Endodermal cell (in vitro differentiated cells): ENCODE results near the gene HSPE1. TPM values are rescaled to one million over a fixed set of nuclear protein-coding genes. Genes with fewer than 3 reads are reported as not detected.
A peak's percentile ranks its signal among the peaks of the same experiment; 100 is the strongest.

Experiments
- DNase-seq: peaks from one replicate; pipeline ENCODE4 v3.0.0-alpha.2; 2017
- H3K27ac ChIP-seq: 2 replicates; pipeline ENCODE4 v1.5.1; 2013; ENCODE audit warnings: mild to moderate bottlenecking, low read depth, low read length, moderate library complexity
- H3K27me3 ChIP-seq: 2 replicates; pipeline ENCODE4 v1.6.1; 2013; ENCODE audit warnings: mild to moderate bottlenecking, low read length, moderate library complexity; ENCODE audit not compliant: insufficient read depth, control insufficient read depth, poor library complexity, severe bottlenecking
- H3K36me3 ChIP-seq: 2 replicates; pipeline ENCODE4 v1.7.0; 2013; ENCODE audit warnings: mild to moderate bottlenecking, low read length, moderate library complexity; ENCODE audit not compliant: control insufficient read depth, insufficient read depth
- H3K4me1 ChIP-seq: one replicate; pipeline ENCODE4 v1.7.0; 2013; ENCODE audit warnings: low read length; ENCODE audit not compliant: control insufficient read depth, insufficient read depth
- H3K4me3 ChIP-seq: 2 replicates; pipeline ENCODE4 v1.5.1; 2013; ENCODE audit warnings: mild to moderate bottlenecking, low read length, moderate library complexity
- H3K9ac ChIP-seq: 2 replicates; pipeline ENCODE4 v1.6.1; 2013; ENCODE audit warnings: mild to moderate bottlenecking, low read length, moderate library complexity; ENCODE audit not compliant: poor library complexity, severe bottlenecking; ENCODE audit errors: extremely low read depth
- H3K9me3 ChIP-seq: 2 replicates; pipeline ENCODE4 v1.6.1; 2013; ENCODE audit warnings: mild to moderate bottlenecking, low read length, moderate library complexity; ENCODE audit not compliant: control insufficient read depth
- H3K27ac Mint-ChIP-seq: 2 replicates; pipeline ENCODE4 v1.8.0; 2020; ENCODE audit warnings: mixed read lengths
- H3K27me3 Mint-ChIP-seq: 2 replicates; pipeline ENCODE4 v1.8.0; 2021; ENCODE audit warnings: mild to moderate bottlenecking, mixed read lengths; ENCODE audit not compliant: insufficient read depth
- H3K36me3 Mint-ChIP-seq: 2 replicates; pipeline ENCODE4 v1.8.0; 2020; ENCODE audit warnings: low read depth, mixed read lengths
- H3K4me1 Mint-ChIP-seq: 2 replicates; pipeline ENCODE4 v1.8.0; 2020; ENCODE audit warnings: mixed read lengths
- H3K4me3 Mint-ChIP-seq: 2 replicates; pipeline ENCODE4 v1.8.0; 2020; ENCODE audit warnings: mild to moderate bottlenecking, moderate library complexity, mixed read lengths
- H3K9me3 Mint-ChIP-seq: 2 replicates; pipeline ENCODE4 v1.8.0; 2020; ENCODE audit warnings: mild to moderate bottlenecking, mixed read lengths
- WGBS, 2 experiments: methylation state at CpG; one replicate each; pipeline versions ENCODE4 v1.1.5 to v1.1.7; 2013; ENCODE audit warnings: missing lambda C conversion rate in 2 of 2, mixed read lengths in 1 of 2; ENCODE audit not compliant: insufficient coverage in 1 of 2, insufficient read length in 1 of 2; 5-methylcytosine and 5-hydroxymethylcytosine counted together
- total RNA-seq, 2 donors: library from RNA; stranded (reverse); fragmentation: NEBNext Ultra II Directional in 1 of 2; extraction: Animal tissue kit (Norgen Biotek cat#: 25700) in 1 of 2; gene quantifications; 2 replicates in 1 of 2; 3 replicates in 1 of 2; pipeline ENCODE4 v1.2.1, GENCODE V29; 2021
- TF ChIP-seq, protein P1 (sequence below): fragments of 200-600 bp; sonication (generic); conservative IDR thresholded peaks from 2 replicates; pipeline ENCODE4 v1.5.0; 2021; ENCODE audit warnings: antibody characterized with exemption, mild to moderate bottlenecking

The HSPE1 gene
- total RNA-seq, 2 donors from 2014 or later: 198 to 218 TPM

DNA sequence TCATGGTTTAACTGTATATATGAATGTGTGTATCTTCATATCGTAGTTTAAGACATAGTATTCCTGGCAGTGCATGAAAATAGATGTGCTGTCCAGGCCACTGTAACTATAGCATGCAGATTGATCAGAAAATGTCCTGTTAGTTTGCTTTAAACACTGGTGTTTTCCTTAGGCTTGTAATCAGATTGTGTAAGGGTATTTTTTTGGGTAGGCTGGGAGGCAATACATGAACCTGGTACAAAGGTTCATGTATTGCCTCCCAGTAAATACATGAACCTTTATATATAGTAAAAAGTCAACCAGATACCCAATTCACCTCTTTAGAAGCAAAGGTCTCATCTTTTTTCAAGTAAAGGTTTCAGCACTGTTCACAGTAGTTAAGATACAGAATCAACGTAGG lies 45.3 kb upstream of the HSPE1 start:
- Mint-ChIP-seq H3K27me3 (no peaks in the 10 kb centered on the region), H3K4me3 (peak overlapping the region; percentile 96), H3K4me1 (peaks cover 5% of the 10 kb centered on the region), H3K36me3 (peaks cover 7% of the 10 kb centered on the region), H3K9me3 (no peaks in the 10 kb centered on the region), H3K27ac (no peak overlapping the region)
- no peaks in the 10 kb centered on the region for H3K9me3 ChIP-seq
- no peak overlapping the region for H3K27ac ChIP-seq
- no peaks in the 10 kb centered on the region for H3K27me3 ChIP-seq
- H3K36me3 ChIP-seq: peaks cover 6% of the 10 kb centered on the region
- TF ChIP-seq, protein P1, sequence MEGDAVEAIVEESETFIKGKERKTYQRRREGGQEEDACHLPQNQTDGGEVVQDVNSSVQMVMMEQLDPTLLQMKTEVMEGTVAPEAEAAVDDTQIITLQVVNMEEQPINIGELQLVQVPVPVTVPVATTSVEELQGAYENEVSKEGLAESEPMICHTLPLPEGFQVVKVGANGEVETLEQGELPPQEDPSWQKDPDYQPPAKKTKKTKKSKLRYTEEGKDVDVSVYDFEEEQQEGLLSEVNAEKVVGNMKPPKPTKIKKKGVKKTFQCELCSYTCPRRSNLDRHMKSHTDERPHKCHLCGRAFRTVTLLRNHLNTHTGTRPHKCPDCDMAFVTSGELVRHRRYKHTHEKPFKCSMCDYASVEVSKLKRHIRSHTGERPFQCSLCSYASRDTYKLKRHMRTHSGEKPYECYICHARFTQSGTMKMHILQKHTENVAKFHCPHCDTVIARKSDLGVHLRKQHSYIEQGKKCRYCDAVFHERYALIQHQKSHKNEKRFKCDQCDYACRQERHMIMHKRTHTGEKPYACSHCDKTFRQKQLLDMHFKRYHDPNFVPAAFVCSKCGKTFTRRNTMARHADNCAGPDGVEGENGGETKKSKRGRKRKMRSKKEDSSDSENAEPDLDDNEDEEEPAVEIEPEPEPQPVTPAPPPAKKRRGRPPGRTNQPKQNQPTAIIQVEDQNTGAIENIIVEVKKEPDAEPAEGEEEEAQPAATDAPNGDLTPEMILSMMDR: no peak
- H3K9ac ChIP-seq: peak overlapping the region; percentile 96
- no peaks in the 10 kb centered on the region for H3K4me1 ChIP-seq
- H3K4me3 ChIP-seq: peak overlapping the region; percentile 99
- no peak for DNase-seq
- WGBS, 2 experiments: 85 to 98% methylated on average over 2 of the region's 2 CpGs

DNA sequence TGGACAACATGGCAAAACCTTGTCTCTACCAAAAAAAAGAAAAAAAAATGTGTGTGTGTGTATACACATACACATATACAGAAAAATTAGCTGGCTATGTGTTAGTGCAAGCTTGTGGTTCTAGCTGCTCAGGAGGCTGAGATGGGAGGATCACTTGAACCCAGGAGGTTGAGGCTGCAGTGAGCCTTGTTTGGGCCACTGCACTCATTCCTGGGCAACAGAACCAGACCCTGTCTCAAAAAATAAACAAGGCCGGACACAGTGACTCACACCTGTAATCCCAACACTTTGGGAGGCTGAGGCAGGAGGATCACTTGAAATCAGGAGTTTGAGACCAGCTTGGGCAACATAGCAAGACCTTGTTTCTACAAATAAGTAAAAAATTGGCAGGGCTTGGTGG lies 44.8 kb upstream of the HSPE1 start:
- H3K4me3 ChIP-seq: no peak overlapping the region
- H3K9ac ChIP-seq: no peak overlapping the region
- H3K9me3 Mint-ChIP-seq: no peaks in the 10 kb centered on the region
- H3K27ac Mint-ChIP-seq: no peak overlapping the region
- no peak overlapping the region for H3K4me3 Mint-ChIP-seq
- DNase-seq: no peak
- peaks cover 7% of the 10 kb centered on the region for H3K36me3 ChIP-seq
- H3K36me3 Mint-ChIP-seq: peaks cover 9% of the 10 kb centered on the region
- no peaks in the 10 kb centered on the region for H3K27me3 ChIP-seq
- peaks cover 5% of the 10 kb centered on the region for H3K4me1 Mint-ChIP-seq
- whole genome bisulfite sequencing, 2 experiments: 86 to 93% methylated on average over 1 of the region's 1 CpG
- no peak overlapping the region for H3K27ac ChIP-seq
- no peaks in the 10 kb centered on the region for H3K9me3 ChIP-seq
- no peaks in the 10 kb centered on the region for H3K4me1 ChIP-seq
- no peaks in the 10 kb centered on the region for H3K27me3 Mint-ChIP-seq
- TF ChIP-seq, protein P1: no peak

DNA sequence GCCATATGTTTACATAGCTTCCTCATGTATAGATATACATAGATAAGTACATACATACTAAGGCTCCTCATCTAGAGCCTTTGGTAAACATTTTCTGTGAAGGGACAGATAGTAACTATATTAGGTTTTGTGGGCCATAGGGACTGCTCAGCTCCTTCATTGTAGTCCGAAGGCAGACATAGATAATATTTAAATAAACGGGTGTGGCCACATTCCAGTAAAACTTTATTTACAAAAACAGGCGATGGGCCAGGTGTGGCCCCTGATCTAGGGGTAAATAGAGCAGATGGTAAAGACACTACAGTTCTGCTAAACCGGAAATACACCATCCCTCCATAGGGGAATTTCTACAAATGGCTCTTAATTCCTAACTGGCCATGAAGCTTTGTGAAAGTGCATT lies 39.5 kb upstream of the HSPE1 start:
- Histone ChIP-seq H3K4me3 (no peak overlapping the region), H3K9ac (no peak overlapping the region), H3K27me3 (no peaks in the 10 kb centered on the region), H3K9me3 (no peaks in the 10 kb centered on the region), H3K4me1 (no peaks in the 10 kb centered on the region), H3K27ac (no peak overlapping the region), H3K36me3 (peaks cover 29% of the 10 kb centered on the region)
- no peak for DNase-seq
- Mint-ChIP-seq H3K27ac (no peak overlapping the region), H3K9me3 (no peaks in the 10 kb centered on the region), H3K4me3 (no peak overlapping the region), H3K4me1 (no peaks in the 10 kb centered on the region), H3K36me3 (peaks cover 30% of the 10 kb centered on the region), H3K27me3 (no peaks in the 10 kb centered on the region)
- 80 to 93% methylated on average over 2 to 4 of the region's 4 CpGs for WGBS, 2 experiments
- TF ChIP-seq, protein P1: no peak
